HTERT RPE-1 (cell line): ENCODE data around the gene COL4A1.

ENCODE experiments used
- in situ Hi-C: fragments of 300-500 bp; cut with MboI; formaldehyde crosslinking; loops from 4 replicates; pipeline ENCODE4 v1.14.3; 2020; ENCODE audit warnings: low sequenced_read_pairs

COL4A1 gene

DNA sequence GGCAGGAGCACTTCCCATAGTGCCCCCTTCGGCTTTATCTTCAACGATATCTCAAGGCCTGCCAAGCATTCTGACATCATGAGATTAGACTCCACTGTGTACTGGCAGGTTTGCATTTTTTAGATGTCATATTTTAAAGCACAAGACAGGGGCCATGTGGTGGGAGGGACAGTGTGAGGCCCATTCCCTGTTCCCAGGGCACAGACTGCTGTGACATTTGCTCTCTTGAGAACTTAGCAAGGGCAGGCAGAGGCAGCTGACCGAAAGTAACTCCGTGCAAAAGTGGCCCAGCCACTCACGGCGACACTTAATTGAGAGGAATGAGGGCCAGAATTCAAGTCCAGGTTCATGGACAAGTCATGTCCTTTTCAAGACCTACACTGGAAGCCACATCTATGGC is 201.8 kb downstream of the COL4A1 start:
- in situ Hi-C loops: no loop called here

GRCh38 chr13:110103534-110103933 is 203.4 kb downstream of the COL4A1 start:
- in situ Hi-C loops: no loop called here

DNA sequence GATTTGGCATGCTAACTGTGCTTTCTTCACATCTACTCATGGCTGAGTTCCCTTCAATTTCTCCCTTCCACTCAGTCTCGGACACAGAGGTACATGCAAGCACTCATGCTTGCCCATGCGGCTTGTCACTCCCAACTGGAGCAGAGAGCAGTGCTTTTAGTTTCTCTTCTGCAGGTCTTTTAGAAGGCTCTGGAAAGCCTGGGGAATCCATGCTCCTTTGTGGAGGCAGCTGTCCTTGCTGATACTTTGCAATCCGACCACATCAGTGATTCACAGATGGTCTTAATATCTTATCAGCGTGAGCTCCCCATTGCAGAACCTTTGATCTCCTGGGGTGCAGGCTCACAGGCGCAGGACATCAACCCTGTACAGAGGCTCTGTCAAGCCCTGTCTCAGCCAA is 203.9 kb downstream of the COL4A1 start:
- in situ Hi-C loops: no loop called here

DNA sequence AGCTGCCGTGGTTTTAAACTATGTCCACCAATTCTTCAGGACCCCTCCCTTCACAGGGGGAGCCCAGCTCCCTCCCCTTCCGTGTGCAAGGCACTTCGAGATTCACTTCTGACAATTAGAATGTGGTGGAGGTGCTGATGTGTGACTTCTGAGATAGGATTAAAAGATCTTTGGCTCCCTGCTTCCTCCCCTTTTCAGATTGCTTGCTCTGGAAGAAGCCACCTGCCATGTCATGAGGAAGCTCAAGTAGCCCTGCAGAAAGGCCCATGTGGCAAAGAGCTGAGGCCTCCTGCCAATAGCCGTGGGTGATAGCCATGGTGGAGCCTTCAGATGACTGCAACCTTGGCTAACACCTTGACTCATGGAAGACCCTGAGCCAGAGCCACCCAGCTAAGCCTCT is 204.9 kb downstream of the COL4A1 start:
- in situ Hi-C loops: no loop called here

DNA sequence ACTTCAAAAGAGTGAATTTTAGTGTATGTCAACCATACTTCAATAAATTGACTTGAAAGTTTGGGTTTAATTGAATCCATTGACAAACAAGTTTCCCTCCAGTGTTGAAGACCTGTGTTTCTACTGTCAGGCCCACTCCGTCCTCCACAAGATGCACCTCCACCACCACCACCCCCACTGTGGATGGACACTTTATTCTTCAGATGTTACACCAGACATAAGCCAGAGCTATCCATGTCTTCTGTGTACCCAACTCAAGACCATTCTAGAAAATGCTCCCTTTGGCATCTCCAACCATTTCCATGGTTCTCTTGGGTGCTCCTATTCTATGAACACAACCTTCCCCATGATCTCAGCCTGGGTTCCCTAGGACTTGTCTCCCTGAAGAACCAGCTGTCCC is 207.0 kb downstream of the COL4A1 start:
- in situ Hi-C loops: no loop called here
